Right cardiac atrium (tissue), 5 donors: ENCODE measurements around the gene C5AR1. TPM values are rescaled to one million over a fixed set of nuclear protein-coding genes. Genes with fewer than 3 reads are reported as not detected.
A peak's percentile ranks its signal among the peaks of the same experiment; 100 is the strongest.
"Not testable (repeated sequence)": the region's sequence is repeated elsewhere in the genome, so short reads cannot be mapped to it uniquely, and the experiment has no call there.

ENCODE experiments used
- ATAC-seq, 2 donors: fragments of 200-7000 bp; cut with Tn5 transposase; one replicate each; pipeline versions ENCODE4 v1.8.0 to v1.9.1; 2020; ENCODE audit warnings: moderate library complexity in 2 of 2, mild to moderate bottlenecking in 1 of 2
- DNase-seq, 3 donors: peaks; one replicate each; pipeline ENCODE4 v3.0.0-alpha.2; 2020
- H3K27ac ChIP-seq: one replicate; pipeline ENCODE4 v1.5.1; 2013; ENCODE audit warnings: mild to moderate bottlenecking, low read length, control low read depth, moderate library complexity
- H3K27me3 ChIP-seq: one replicate; pipeline ENCODE4 v1.6.1; 2013; ENCODE audit not compliant: control insufficient read depth, insufficient read depth
- H3K4me1 ChIP-seq: one replicate; pipeline ENCODE4 v1.6.1; 2013; ENCODE audit warnings: low read length; ENCODE audit not compliant: control insufficient read depth, insufficient read depth
- H3K4me3 ChIP-seq: one replicate; pipeline ENCODE4 v1.5.1; 2013; ENCODE audit warnings: low read length, control low read depth
- H3K9me3 ChIP-seq: one replicate; pipeline ENCODE4 v1.6.1; 2013; ENCODE audit warnings: low read length; ENCODE audit not compliant: control insufficient read depth
- WGBS: extraction: QIAGEN DNeasy Blood & Tissue Kit; methylation state at CpG from one replicate; pipeline ENCODE4 v1.1.7; 2013; 5-methylcytosine and 5-hydroxymethylcytosine counted together
- intact Hi-C, 4 donors: fragments of 100-400 bp; cut with DNase I; formaldehyde crosslinking; loops; one replicate each; pipeline versions ENCODE4 v1.11.0 to v1.14.0; 2022 to 2023
- polyA plus RNA-seq: library from polyadenylated mRNA; stranded (reverse); fragments of 200-250 nt; gene quantifications from one replicate; pipeline ENCODE4 v1.2.3, GENCODE V29; 2013
- total RNA-seq, 4 donors: library from RNA; stranded (reverse); fragmentation: NEBNext Ultra II Directional; extraction: Animal tissue kit (Norgen Biotek cat#: 25700); gene quantifications; one replicate each; pipeline ENCODE4 v1.2.1, GENCODE V29; 2021
- donor health status: healthy with polysubstance abuse.
- donor health status: DM: no; HTN: yes; CAD: no.
- donor health status: DM: no; HTN: no; CAD: no.
- donor health status: DM: no; HTN: yes; CAD: no; lungs with severe emphysema.
- donor health status: DM: yes; HTN: yes; CAD: no.

C5AR1 gene
- total and polyA plus RNA-seq, 5 donors, result 2.3 to 11.7 (median 6.3) TPM

DNA sequence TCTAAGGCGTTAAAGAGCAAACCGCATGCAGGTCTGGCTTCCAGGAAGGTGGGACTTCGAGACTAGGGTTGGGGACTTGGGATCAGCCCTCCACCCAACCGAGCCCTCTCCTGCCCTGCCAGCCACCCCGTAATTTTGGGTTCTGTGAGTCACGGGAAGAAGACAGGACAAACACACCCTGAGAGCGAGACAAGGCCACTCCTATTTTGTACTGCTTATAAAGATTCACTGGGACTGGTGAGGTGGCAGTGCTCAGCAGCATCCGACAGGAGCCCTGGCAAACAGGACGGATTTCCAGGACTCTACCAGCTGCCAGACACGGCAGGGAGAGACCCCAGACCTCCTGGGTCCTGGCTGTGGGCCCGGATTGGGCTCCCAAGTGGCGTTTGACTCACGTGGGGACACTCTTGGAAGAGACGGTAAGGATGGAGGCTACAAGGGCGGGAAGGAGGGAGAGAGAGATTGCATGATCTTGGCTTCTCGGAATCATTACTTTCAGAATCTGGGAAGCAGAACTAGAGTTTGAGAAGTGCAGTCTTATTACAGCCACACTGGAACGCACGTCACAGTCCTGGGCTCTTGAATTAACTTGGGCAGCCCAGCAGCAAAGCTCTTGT, 22.4 kb downstream of the C5AR1 start, which contains the start of gene C5AR2:
Gene C5AR2 (plus strand): TSS at position 245 of the 617 bp plus-strand sequence. CDS start 8,625 bp downstream, outside the sequence.
- Histone ChIP-seq H3K27ac (peak within 1 kb of the TSS; percentile 26), H3K4me3 (no peak within 1 kb of the TSS), H3K4me1 (no peaks in the 10 kb centered on the region), H3K9me3 (no peaks in the 10 kb centered on the region), H3K27me3 (no peaks in the 10 kb centered on the region)
- peak in 1 of 3 donors; percentile 52 for DNase-seq
- WGBS, result 42% methylated on average over 18 of the region's 18 CpGs
- ATAC-seq, result peak; percentile 12 to 68
- intact Hi-C loops, result no loop called here

DNA sequence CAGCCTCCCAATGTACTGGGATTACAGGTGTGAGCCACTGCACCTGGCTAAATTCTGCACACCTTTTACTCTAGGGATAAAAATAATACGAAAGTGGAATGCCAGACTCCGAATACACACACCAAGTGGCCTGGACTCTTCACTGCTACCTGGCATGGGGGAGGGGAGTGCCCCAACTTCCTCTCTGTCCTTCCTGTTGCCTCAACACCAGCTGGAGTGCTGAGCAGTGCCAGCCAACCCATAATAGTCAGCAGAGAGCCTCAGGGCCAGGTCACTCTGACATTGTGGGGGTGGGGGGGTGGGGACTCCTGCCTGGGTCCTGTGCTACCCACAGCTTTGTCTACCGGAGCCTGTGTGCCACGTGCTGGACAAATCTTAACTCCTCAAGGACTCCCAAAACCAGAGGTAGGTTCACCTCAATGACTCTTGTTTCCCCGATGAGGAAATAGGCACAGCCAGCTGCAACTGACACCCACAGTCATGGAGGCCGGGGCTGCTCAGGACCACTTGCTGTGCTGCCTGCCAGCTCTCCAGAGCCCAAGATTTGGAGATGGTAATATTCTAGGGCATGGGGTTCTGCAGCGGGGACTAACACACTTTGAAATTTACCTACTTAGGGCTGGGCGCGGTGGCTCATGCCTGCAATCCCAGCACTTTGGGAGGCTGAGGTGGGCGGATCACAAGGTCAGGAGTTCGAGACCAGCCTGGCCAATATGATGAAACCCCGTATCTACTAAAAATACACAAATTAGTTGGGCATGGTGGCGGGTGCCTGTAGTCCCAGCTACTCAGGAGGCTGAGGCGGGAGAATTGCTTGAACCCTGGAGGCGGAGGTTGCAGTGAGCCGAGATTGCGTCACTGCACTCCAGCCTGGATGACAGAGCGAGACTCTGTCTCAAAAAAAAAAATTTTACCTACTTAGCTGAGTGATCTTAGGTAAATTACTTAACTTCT, 27.4 kb downstream of the C5AR1 start:
- H3K4me3 ChIP-seq, intact Hi-C loops, H3K27ac ChIP-seq, H3K27me3 ChIP-seq, H3K4me1 ChIP-seq, H3K9me3 ChIP-seq: not testable (repeated sequence)
- 69% methylated on average over 18 of the region's 18 CpGs for WGBS
- peak in 2 of 3 donors; percentile 71 to 78 for DNase-seq
- peak; percentile 54 to 63 for ATAC-seq

DNA sequence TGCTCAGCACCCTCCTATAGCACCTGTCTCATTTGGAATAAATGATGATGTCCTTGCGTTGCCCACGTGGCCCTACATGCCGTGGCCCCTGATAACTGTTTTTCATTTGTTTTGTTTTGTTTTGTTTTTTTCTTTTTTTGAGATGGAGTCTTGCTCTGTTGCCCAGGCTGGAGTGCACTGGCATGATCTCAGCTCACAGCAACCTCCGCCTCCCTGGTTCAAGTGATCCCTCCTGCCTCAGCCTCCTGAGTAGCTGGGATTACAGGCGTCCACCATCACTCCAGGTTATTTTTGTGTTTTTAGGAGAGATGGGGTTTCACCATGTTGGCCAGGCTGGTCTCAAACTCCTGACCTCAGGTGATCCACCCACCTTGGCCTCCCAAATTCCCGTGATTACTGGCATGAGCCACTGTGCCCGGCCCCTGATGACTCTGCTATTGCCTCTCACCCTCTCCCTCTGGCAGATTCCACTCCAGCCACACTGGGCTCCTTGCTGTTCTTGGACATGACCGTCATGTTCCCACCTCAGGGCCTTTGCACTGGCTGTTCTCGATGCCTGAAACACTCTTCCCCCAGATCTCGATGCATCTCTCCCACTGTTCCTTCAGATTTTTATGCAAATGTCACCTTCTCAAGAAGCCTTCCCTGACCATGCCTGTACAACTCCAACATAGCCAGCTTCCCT, 29.7 kb downstream of the C5AR1 start:
- Histone ChIP-seq H3K4me3 (no peak overlapping the region), H3K27ac (no peak overlapping the region), H3K9me3 (no peaks in the 10 kb centered on the region), H3K4me1 (no peaks in the 10 kb centered on the region), H3K27me3 (no peaks in the 10 kb centered on the region)
- WGBS, result 78% methylated on average over 10 of the region's 10 CpGs
- intact Hi-C loops, result no loop called here
- DNase-seq, result no peak
- ATAC-seq, result no peak

DNA sequence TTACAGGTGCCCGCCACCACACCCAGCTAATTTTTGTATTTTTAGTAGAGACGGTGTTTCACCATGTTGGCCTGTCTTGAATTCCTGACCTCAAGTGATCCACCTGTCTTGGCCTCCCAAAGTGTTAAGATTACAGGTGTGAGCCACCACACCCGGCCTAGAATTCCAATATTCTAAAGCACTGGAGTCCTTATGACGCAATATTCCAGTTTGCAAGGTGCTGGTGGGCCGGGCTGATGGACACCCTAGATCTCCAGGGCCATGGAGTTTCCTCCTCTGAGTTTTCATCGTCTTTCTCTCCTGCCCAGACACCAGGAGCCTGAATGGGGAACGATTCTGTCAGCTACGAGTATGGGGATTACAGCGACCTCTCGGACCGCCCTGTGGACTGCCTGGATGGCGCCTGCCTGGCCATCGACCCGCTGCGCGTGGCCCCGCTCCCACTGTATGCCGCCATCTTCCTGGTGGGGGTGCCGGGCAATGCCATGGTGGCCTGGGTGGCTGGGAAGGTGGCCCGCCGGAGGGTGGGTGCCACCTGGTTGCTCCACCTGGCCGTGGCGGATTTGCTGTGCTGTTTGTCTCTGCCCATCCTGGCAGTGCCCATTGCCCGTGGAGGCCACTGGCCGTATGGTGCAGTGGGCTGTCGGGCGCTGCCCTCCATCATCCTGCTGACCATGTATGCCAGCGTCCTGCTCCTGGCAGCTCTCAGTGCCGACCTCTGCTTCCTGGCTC, 31.0 kb downstream of the C5AR1 start:
- H3K27ac ChIP-seq, result no peak overlapping the region
- no peaks in the 10 kb centered on the region for H3K4me1 ChIP-seq
- no peaks in the 10 kb centered on the region for H3K27me3 ChIP-seq
- DNase-seq, result no peak
- no peaks in the 10 kb centered on the region for H3K9me3 ChIP-seq
- no peak overlapping the region for H3K4me3 ChIP-seq
- WGBS, result 93% methylated on average over 29 of the region's 29 CpGs
- ATAC-seq, result peak in 1 of 2 donors; percentile 30
- intact Hi-C loops, result no loop called here

DNA sequence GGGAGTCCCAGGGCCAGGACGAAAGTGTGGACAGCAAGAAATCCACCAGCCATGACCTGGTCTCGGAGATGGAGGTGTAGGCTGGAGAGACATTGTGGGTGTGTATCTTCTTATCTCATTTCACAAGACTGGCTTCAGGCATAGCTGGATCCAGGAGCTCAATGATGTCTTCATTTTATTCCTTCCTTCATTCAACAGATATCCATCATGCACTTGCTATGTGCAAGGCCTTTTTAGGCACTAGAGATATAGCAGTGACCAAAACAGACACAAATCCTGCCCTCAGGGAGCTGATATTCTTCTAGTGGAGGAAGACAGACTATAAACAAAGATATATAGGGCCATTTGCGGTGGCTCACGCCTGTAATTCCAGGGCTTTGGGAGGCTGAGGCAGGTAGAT, 32.1 kb downstream of the C5AR1 start:
- no peaks in the 10 kb centered on the region for H3K27me3 ChIP-seq
- H3K27ac ChIP-seq, result no peak overlapping the region
- H3K9me3 ChIP-seq, result no peaks in the 10 kb centered on the region
- DNase-seq (no peak), ATAC-seq (no peak)
- no peak overlapping the region for H3K4me3 ChIP-seq
- WGBS, result 87% methylated on average over 4 of the region's 4 CpGs
- no peaks in the 10 kb centered on the region for H3K4me1 ChIP-seq
- intact Hi-C loops, result no loop called here

DNA sequence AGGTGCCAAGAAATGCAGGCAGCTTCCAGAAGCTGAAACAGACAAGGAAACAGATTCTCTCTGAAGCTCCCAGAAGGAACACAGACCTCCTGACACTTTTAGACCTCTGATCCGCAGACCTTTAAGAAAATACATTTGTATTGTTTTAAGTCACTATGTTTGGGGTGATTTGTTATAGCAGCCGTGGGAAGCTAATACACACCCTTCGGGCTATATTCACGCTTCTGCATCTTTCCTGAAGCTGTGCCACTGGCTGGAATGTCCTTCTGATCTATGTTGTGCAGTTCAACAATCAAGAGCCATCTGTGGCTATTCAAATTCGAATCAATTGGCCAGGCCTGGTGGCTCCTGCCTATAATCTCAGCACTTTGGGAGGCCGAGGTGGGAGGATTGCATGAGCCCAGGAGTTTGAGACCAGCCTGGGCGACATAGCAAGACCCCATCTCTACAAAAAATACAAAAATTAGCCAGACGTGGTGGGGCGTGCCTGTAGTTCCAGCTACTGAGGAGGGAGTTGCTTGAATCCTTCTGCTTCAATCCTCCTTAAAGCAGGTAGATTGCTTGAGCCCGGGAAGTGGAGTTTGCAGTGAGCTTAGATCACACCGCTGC, 33.6 kb downstream of the C5AR1 start:
- DNase-seq (no peak), ATAC-seq (no peak)
- Histone ChIP-seq H3K9me3 (no peaks in the 10 kb centered on the region), H3K27ac (no peak overlapping the region), H3K4me3 (no peak overlapping the region), H3K27me3 (no peaks in the 10 kb centered on the region), H3K4me1 (no peaks in the 10 kb centered on the region)
- intact Hi-C loops, result no loop called here
- WGBS, result 85% methylated on average over 11 of the region's 11 CpGs

DNA sequence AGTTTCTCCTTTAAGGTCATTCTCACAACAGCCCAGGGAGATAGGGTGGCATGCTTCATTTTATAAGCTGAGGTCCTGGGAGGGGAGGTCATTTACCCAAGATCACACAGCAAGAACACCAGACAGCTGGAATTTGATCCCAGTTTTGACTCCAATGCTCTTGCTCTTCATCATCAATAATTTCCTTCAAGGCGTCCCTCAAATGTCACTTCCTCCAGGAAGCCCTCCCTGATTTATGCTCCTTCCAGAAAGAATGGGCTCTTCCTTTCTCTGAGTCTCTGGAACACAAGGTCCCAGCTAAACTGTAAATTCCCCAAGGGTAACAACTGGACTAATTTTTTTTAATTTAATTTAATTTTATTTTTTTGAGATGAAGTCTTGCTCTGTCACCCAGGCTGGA, 34.8 kb downstream of the C5AR1 start:
- Histone ChIP-seq H3K4me3 (no peak overlapping the region), H3K27me3 (no peaks in the 10 kb centered on the region), H3K4me1 (no peaks in the 10 kb centered on the region), H3K27ac (no peak overlapping the region), H3K9me3 (no peaks in the 10 kb centered on the region)
- no peak for DNase-seq
- WGBS, result 77% methylated on average over 1 of the region's 1 CpG
- intact Hi-C loops, result no loop called here
- no peak for ATAC-seq

DNA sequence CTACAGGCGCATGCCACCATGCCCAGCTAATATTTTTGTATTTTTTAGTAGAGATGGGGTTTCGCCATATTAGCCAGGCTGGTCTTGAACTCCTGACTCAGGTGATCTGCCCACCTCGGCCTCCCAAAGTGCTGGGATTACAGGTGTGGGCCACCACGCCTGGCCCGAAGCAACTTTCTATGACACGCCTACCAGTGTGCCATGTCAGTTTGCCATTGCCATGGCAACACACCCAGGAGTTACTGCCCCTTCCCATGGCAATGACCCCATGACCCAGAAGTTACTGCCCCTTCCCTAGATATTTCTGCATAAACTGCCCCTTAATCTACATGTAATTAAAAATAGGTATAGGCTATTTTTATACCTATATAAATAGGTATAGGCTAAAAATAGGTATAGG, 36.4 kb downstream of the C5AR1 start:
- WGBS, result 94% methylated on average over 6 of the region's 6 CpGs
- H3K27ac ChIP-seq, H3K27me3 ChIP-seq, intact Hi-C loops, H3K4me3 ChIP-seq, H3K4me1 ChIP-seq, H3K9me3 ChIP-seq, DNase-seq, ATAC-seq: not testable (repeated sequence)

DNA sequence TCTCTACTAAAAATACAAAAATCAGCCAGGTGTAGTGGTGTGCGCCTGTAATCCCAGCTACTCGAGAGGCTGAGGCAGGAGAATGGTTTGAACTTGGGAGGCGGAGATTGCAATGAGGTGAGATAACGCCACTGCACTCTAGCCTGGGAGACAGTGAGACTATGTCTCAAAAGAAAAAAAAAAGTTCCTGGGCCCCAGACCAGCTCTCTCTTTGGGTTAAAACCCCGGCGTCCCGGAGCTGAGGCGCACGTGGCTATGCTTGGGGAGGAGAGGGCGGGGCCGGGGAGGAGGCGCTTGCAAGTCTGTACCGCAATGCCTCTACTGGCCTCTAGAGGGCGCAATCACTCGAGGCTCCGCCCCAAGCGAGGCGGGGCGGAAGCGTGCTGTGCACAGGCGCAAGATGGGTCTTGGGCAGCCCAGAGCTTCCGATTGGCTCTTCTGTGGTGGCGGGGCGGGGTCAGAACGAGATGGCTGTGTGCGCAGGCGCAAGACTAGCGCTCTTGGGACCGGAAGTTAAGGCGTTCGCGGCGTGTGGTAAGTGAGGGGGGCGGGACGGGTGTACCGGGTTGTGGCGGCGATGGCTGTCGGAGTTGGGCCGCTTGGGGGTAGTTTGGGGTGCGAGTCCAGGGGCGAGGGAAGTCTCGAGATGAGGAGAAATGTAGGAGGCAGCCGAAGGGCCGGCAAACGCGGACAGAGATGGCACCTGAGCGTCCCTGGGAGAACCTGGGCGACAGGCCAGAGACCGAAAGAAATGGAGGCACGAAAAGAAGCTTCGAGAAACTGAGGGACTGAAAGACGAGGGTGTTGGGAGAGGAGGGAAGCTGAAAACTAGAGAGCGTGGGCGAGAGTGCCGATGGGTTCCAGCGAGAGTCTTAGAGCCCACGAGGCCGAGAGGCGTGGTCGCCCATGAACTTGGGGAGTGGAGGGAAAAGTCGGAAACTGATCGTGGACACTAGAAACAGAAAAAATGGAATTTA, 39.4 kb downstream of the C5AR1 start, which contains the start of gene DHX34:
Gene DHX34 (plus strand): TSS at position 497 of the 977 bp plus-strand sequence. CDS start 3,716 bp downstream, outside the sequence.
- 3% methylated on average over 63 of the region's 63 CpGs for WGBS

More for the DNA sequence above, 39.4 kb downstream of the C5AR1 start, which contains the start of gene DHX34:
- Histone ChIP-seq H3K4me3 (peak within 1 kb of the TSS; percentile 93), H3K27me3 (no peaks in the 10 kb centered on the region), H3K27ac (peak within 1 kb of the TSS; percentile 22), H3K4me1 (peaks cover 2% of the 10 kb centered on the region), H3K9me3 (no peaks in the 10 kb centered on the region)
- ATAC-seq (peak; percentile 100), DNase-seq (peak; percentile 99)
- intact Hi-C loops, result no loop called here
